ENCODE results near the gene CCNB2.

DNA sequence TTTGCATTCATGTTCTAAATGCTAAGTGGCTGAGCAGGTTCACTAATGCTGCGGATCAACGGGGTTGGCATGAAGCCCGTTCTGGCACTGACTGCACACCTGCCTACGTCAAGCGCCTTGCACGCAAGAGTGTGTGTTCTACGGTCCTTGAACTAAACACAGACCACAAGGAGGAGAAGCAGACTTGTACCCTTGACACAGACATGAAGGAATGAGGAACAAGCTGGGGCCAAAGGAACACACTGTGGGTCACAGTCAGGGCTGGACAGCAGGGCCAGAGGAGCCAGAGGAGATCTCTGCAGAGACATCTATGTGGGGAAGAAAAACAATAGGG is 53.7 kb downstream of the CCNB2 start:
- TF ChIP-seq EP300 (IDR thresholded peaks at IDR 0.05) = no peak
- TF ChIP-seq, protein P1, sequence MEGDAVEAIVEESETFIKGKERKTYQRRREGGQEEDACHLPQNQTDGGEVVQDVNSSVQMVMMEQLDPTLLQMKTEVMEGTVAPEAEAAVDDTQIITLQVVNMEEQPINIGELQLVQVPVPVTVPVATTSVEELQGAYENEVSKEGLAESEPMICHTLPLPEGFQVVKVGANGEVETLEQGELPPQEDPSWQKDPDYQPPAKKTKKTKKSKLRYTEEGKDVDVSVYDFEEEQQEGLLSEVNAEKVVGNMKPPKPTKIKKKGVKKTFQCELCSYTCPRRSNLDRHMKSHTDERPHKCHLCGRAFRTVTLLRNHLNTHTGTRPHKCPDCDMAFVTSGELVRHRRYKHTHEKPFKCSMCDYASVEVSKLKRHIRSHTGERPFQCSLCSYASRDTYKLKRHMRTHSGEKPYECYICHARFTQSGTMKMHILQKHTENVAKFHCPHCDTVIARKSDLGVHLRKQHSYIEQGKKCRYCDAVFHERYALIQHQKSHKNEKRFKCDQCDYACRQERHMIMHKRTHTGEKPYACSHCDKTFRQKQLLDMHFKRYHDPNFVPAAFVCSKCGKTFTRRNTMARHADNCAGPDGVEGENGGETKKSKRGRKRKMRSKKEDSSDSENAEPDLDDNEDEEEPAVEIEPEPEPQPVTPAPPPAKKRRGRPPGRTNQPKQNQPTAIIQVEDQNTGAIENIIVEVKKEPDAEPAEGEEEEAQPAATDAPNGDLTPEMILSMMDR (IDR thresholded peaks at IDR 0.05) = no peak

Measured in sigmoid colon (tissue), 4 donors.